Activated effector memory CD4-positive, alpha-beta T cell treated with anti-CD3 and anti-CD28 coated beads, Interleukin-2, amount 50 U/mL, for 16 hours (primary cell): ENCODE results near the gene STK32C.
"Not testable (repeated sequence)": the region's sequence is repeated elsewhere in the genome, so short reads cannot be mapped to it uniquely, and the experiment has no call there.

ENCODE experiments used
- DNase-seq: peaks from one replicate; pipeline ENCODE4 v3.0.0-alpha.2; 2020

Gene STK32C

GRCh38 chr10:132279873-132280645 is 27.7 kb downstream of the STK32C start:
- no peak for DNase-seq

DNA sequence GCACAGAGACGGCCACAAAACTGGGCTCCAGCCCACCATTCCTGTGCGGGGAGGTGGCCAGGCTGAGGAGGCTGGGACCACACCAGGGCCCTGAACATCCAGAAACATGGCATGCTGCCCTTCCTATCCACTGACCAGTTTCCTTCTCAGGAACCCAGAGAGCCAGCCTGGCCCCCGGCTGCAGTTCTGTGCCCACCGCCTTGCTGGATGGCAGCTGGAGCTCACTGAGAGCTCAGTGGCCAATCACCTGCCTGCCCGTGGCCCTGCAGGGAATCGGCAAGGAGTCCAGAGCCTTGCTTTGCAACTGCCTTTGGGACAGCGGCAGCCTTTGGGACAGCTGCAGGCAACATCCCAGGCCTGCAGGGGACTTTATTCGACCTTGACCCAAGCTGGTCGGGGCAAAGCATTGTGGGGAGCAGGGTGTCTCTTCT is 30.4 kb downstream of the STK32C start:
- no peak for DNase-seq

GRCh38 chr10:132276706-132277105 is 31.0 kb downstream of the STK32C start:
- DNase-seq, result no peak

- DNase-seq, result no peak
These were observed 31.5 kb downstream of the STK32C start for GRCh38 chr10:132276179-132276675.

DNA sequence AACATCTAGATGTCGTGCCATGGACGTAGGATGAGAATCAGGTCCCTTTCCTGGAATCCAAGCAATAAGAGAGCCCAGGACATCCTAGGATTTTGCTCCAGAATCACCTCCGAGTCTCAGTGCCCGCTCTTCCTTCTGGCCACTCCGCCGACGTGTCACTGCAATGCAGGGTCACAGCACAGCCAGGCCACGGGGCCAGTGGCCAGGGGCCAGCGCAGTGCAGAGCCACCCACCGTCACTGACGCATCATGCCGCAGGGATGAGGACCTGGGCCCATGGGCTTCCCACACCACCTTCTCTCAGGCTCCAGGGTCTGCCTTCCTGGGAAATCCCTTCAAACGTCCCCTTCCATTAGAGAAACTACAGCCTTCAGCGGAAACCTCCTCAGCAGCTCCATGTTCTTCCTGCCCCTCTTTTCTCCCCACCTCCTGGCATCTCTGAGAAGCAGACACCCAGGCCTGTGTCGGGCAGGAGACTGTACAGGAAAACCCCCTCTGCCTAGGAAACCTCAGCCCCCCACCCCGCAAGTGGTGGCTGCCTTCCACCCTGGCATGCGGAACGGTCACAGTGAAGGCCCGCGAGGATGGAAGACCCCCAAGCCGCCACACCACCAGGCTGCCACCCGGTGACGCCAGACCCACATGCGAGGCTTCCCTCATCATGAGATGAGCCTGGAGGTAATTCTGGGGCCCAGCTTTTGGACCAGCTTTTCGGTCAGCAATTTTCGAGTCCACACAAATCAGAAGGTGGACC is 32.1 kb downstream of the STK32C start:
- DNase-seq, result no peak

DNA sequence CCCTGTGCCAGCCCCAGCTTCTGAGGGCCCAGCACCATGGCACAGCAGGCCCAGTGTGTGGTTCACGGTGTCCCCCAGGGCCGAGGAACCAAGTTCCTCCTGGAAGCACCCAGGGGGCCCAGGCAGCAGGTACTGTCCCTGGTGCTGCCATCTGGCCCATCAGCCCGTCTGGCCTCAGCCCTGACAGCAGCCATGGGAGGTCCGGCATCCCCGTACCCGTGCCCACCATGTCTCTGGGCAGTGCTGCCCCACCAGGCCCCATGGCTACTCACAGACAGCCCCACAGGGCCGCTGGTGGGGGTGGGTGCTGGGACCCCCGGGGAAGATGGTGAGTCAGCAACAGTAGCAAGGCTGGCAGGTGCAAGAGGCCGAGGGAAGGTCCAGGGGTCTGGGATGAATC is 32.8 kb downstream of the STK32C start:
- DNase-seq, result no peak

- DNase-seq, result no peak
These were observed 33.2 kb downstream of the STK32C start for GRCh38 chr10:132274581-132274980.

GRCh38 chr10:132273966-132274365 is 33.8 kb downstream of the STK32C start:
- DNase-seq, result no peak

- DNase-seq, result no peak
These were observed 34.3 kb downstream of the STK32C start for GRCh38 chr10:132273304-132273944.

GRCh38 chr10:132272231-132272971 is 35.3 kb downstream of the STK32C start:
- no peak for DNase-seq

- DNase-seq, result no peak
These were observed 36.1 kb downstream of the STK32C start for GRCh38 chr10:132271458-132272230.

DNA sequence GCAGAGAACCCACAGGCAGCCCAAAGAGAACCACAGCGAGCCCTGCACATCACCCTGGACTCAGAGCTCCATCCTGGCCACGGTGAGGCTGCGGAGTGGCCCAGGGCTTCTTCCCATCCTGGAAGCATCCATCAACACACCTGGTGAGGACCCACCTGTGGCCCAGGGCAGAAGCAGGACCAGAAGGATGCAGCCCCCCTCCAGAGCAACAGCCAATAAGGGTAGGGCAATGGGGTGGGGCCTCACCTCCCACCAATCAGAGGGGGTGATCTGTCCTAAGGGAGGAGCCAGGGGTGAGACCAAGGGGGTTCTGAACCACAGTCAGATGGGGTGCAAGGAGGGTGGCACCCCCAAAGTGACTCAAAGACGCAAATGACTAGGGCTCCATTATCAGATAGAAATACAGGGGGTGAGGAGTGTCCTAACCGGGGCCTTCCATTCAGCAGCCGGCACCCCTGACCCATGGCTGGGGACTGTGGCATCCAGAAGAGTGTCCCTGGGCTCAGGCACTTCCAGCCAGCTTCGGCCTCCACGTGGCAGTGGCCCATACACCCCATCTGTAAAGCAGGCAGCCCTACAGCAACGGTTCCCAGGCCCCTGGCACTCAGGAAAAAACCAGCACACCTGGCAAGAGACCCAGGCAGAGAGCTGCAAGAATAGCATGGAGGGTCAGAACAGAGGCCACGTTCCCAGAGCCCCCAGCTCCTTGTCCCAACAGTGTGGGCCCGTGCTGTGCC is 36.9 kb downstream of the STK32C start:
- DNase-seq, result no peak

- DNase-seq, result no peak
These were observed 37.5 kb downstream of the STK32C start for GRCh38 chr10:132270256-132270655.

GRCh38 chr10:132269266-132270230 is 38.2 kb downstream of the STK32C start:
- no peak for DNase-seq

DNA sequence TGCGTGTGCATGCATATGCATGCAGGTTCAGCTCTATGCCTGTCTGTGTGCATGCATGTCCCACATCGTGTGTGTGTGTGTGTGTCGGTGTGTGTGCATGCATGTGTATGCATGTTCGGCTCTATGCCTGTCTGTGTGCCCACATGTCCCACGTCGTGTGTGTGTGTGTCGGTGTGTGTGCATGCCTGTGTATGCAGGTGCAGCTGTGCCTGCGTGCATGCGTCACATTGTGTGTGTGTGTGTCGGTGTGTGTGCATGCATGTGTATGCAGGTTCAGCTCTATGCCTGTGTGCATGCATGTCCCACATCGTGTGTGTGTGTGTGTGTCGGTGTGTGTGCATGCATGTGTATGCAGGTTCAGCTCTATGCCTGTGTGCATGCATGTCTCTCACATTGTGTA is 39.8 kb downstream of the STK32C start:
- not testable (repeated sequence) for DNase-seq

GRCh38 chr10:132266594-132267161 is 41.1 kb downstream of the STK32C start:
- no peak for DNase-seq

DNA sequence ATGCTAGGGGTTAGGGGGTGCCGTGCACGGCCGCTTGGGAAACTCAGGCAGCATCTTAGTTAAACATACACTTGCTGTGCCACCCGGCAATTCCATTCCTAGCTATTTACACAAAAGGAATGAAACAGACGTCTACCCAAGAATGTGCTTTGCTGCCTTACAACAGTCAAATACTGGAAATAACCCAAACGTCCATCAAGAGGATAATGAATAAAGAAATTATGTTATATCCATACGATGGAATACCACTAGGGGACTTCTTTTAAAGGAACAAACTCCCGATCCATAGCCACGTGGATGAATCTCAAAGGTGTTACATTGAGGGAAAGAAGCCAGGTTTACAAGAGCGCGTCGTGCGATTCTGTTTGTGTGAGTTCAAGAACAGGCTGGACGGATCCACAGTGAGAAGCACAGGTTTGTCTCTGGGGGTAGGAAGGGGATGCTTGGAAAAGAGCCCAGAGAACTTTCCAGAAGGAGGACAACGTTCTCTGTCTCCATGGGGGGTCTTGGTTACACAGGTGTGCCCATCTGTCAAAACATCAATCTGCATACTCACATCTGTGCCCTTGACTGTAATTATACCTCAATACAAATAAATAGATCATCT is 41.8 kb downstream of the STK32C start:
- DNase-seq, result no peak

DNA sequence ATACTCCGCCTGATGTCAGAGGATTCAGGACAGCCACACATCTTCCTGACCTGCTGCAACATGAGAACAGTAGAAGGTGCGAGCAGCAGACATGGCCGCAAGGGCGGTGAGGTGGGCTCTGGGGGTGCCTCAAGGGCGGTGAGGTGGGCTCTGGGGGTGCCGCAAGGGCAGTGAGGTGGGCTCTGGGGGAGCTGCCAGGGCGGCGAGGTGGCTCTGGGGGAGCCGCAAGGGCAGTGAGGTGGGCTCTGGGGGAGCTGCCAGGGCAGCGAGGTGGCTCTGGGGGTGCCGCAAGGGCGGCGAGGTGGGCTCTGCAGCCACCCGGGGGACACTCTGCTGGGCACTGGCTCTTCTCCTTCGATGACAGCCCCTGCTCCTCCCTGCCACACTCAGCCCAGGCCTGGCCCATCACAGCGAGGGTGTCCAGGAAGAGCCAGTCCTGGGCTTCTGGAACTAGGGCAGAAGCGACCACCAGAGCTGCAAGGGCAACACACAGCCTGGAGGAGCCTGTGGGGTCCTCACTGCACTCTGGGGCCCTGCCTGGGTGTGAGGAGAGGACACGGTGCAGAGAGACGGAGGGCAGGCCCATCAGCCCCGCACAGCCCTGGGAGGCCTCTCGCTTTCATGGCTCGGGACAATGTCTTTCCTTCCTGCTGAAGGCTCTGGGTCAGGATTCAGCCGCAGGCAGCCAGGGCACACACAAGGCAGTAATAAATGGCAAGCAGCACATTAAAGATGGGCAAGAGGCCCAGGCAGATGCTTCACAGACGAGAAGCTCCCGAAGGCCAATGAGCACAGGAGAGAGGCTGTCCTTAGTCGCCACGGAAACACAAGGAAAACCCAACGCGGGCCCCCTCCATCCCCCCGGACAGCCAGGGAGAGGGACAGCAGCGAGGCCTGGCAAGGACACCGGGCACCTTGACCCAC is 42.5 kb downstream of the STK32C start:
- no peak for DNase-seq
